Stomach (tissue), 4 donors: ENCODE measurements around the gene NAT9.
A peak's percentile ranks its signal among the peaks of the same experiment; 100 is the strongest.

Experiments used
- CTCF ChIP-seq, 7 experiments: fragments of 450-650 bp in 4 of 7; fragments of 200-600 bp in 3 of 7; sonication (generic) in 3 of 7; IDR thresholded peaks; one replicate each; pipeline ENCODE4 v1.5.1; 2016 to 2019; ENCODE audit warnings: antibody characterized with exemption in 7 of 7, control low read depth in 2 of 7, mild to moderate bottlenecking in 1 of 7
- POLR2A ChIP-seq, 4 donors: fragments of 450-650 bp; IDR thresholded peaks; one replicate each; pipeline ENCODE4 v1.6.1; 2016; ENCODE audit warnings: antibody characterized with exemption in 4 of 4, control low read depth in 2 of 4, mild to moderate bottlenecking in 1 of 4, moderate library complexity in 1 of 4

GRCh38 chr17:74770498-74771318 lies 5.4 kb downstream of the NAT9 start:
- TF ChIP-seq CTCF (IDR thresholded peaks at IDR 0.05) (peak in 5 of 7 experiments; percentile 69 to 94 (median 76)), POLR2A (IDR thresholded peaks at IDR 0.05) (no peak)
